A673 (cell line): ENCODE results near the gene KIF26A.

Experiments used
- CTCF ChIP-seq: fragments of 300-800, 200-600 bp; sonication (generic); conservative IDR thresholded peaks from 2 replicates; pipeline ENCODE4 v1.5.1; 2017; ENCODE audit warnings: low read depth, mild to moderate bottlenecking, antibody characterized with exemption, low read length, moderate library complexity, mixed read lengths
- EZH2 ChIP-seq: fragments of 200-600 bp; sonication (generic); IDR thresholded peaks from 2 replicates; pipeline ENCODE4 v1.6.1; 2017; ENCODE audit warnings: borderline replicate concordance, low read depth, mild to moderate bottlenecking, mixed read lengths, antibody characterized with exemption, low read length; ENCODE audit not compliant: poor library complexity, severe bottlenecking

DNA sequence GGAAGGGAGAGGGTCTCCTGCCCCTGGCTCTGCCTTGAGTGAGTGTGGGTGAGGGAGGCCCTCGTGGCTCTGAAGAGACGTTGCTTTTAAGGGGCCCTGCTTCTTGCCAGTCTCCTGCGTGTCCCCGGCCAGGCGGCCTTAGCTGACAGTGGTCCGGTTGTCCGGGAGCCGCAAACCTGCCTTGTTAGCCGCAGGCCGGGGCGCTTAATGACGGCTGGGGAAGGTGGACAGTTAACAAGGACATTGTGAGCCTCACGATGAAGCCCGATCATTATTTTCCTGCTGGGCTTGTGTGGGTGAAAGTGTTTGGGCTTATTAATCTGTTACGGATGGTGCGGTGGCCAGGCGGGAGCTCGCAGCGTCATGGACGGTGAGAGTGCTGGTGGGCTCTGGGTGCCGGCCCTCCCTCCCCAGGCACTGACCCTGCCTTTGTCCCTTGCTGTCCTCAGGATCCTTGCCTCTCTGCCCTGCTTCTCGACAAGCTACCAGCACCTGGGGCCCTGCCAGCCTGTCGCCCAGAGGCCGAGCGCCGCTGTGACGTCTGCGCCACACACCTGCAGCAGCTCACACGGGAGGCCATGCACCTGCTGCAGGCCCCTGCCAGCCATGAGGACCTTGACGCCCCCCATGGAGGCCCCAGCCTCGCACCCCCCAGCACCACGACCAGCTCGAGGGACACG, 13.3 kb downstream of the KIF26A start:
- TF ChIP-seq CTCF (no peak), EZH2 (no peak)
